KMS-11 (cell line): Measurements from ENCODE around the gene MVB12B.

ENCODE experiments used
- H2AFZ ChIP-seq: fragments of 200-600 bp; sonication (generic); 2 replicates; pipeline ENCODE4 v1.6.1; 2016; ENCODE audit warnings: antibody characterized with exemption, mixed run types, low read depth
- H3K27ac ChIP-seq: fragments of 200-600 bp; sonication (generic); 2 replicates; pipeline ENCODE4 v1.6.1; 2016; ENCODE audit warnings: mild to moderate bottlenecking, mixed run types
- H3K27me3 ChIP-seq: fragments of 200-600 bp; sonication (generic); 2 replicates; pipeline ENCODE4 v1.6.1; 2017; ENCODE audit warnings: mild to moderate bottlenecking, low read depth, mixed run types, moderate library complexity; ENCODE audit not compliant: insufficient read depth
- H3K36me3 ChIP-seq: fragments of 200-600 bp; sonication (generic); 2 replicates; pipeline ENCODE4 v1.6.1; 2017; ENCODE audit warnings: mild to moderate bottlenecking, mixed run types; ENCODE audit not compliant: insufficient read depth
- H3K4me1 ChIP-seq: fragments of 200-600 bp; sonication (generic); 2 replicates; pipeline ENCODE4 v1.6.1; 2016; ENCODE audit warnings: mild to moderate bottlenecking, low read depth, mixed run types; ENCODE audit not compliant: poor library complexity, severe bottlenecking
- H3K4me2 ChIP-seq: fragments of 200-600 bp; sonication (generic); 2 replicates; pipeline ENCODE4 v1.7.0; 2016; ENCODE audit warnings: mild to moderate bottlenecking, mixed run types
- H3K4me3 ChIP-seq: fragments of 200-600 bp; sonication (generic); IDR thresholded peaks from 2 replicates; pipeline ENCODE4 v1.6.1; 2017; ENCODE audit warnings: low read depth, low read length, mixed read lengths; ENCODE audit not compliant: insufficient read depth
- H3K79me2 ChIP-seq: fragments of 200-600 bp; sonication (generic); 2 replicates; pipeline ENCODE4 v1.6.1; 2016; ENCODE audit warnings: low read depth, mixed run types; ENCODE audit not compliant: insufficient read depth
- H3K9ac ChIP-seq: fragments of 200-600 bp; sonication (generic); 2 replicates; pipeline ENCODE4 v1.6.1; 2016; ENCODE audit warnings: mild to moderate bottlenecking, mixed run types
- H4K20me1 ChIP-seq: fragments of 200-600 bp; sonication (generic); 2 replicates; pipeline ENCODE4 v1.6.1; 2016; ENCODE audit warnings: mild to moderate bottlenecking, mixed run types; ENCODE audit not compliant: insufficient read depth
- CTCF ChIP-seq: fragments of 200-600 bp; sonication (generic); conservative IDR thresholded peaks from 2 replicates; pipeline ENCODE4 v1.6.1; 2017; ENCODE audit warnings: low read depth, mild to moderate bottlenecking, antibody characterized with exemption, low read length, moderate library complexity, mixed read lengths

Gene MVB12B

GRCh38 chr9:126510564-126510963, 183.9 kb downstream of the MVB12B start:
- Histone ChIP-seq H3K4me3 (no peak overlapping the region), H3K4me2 (no peak overlapping the region), H3K27me3 (no peaks in the 10 kb centered on the region), H3K4me1 (peaks cover 9% of the 10 kb centered on the region), H3K9ac (no peak overlapping the region), H3K36me3 (no peaks in the 10 kb centered on the region), H3K27ac (no peak overlapping the region), H3K79me2 (no peaks in the 10 kb centered on the region), H4K20me1 (no peaks in the 10 kb centered on the region), H2AFZ (no peak overlapping the region)
- no peak for TF ChIP-seq CTCF

GRCh38 chr9:126511411-126511810, 184.8 kb downstream of the MVB12B start:
- Histone ChIP-seq H3K79me2 (no peaks in the 10 kb centered on the region), H4K20me1 (no peaks in the 10 kb centered on the region)

GRCh38 chr9:126513159-126514036, 186.8 kb downstream of the MVB12B start:
- H2AFZ ChIP-seq: peak overlapping the region; percentile 53; the same call in 1 of the 2 replicates

More at GRCh38 chr9:126511411-126511810, 184.8 kb downstream of the MVB12B start:
- no peak for TF ChIP-seq CTCF
- no peak overlapping the region for H3K27ac ChIP-seq
- H3K4me3 ChIP-seq: no peak overlapping the region
- H3K9ac ChIP-seq: no peak overlapping the region
- H3K36me3 ChIP-seq: no peaks in the 10 kb centered on the region
- no peak overlapping the region for H2AFZ ChIP-seq
- peaks cover 17% of the 10 kb centered on the region for H3K4me1 ChIP-seq
- no peaks in the 10 kb centered on the region for H3K27me3 ChIP-seq
- H3K4me2 ChIP-seq: no peak overlapping the region

More at GRCh38 chr9:126513159-126514036, 186.8 kb downstream of the MVB12B start:
- no peak for TF ChIP-seq CTCF
- H3K27me3 ChIP-seq: no peaks in the 10 kb centered on the region
- H3K36me3 ChIP-seq: no peaks in the 10 kb centered on the region
- no peak overlapping the region for H3K4me3 ChIP-seq
- H4K20me1 ChIP-seq: no peaks in the 10 kb centered on the region
- H3K27ac ChIP-seq: no peak overlapping the region
- no peaks in the 10 kb centered on the region for H3K79me2 ChIP-seq
- peaks cover 33% of the 10 kb centered on the region for H3K4me1 ChIP-seq
- H3K4me2 ChIP-seq: no peak overlapping the region
- H3K9ac ChIP-seq: no peak overlapping the region
